HG03575 (cell line): ENCODE measurements around the gene CAMK2D.
"Not testable (repeated sequence)": the region's sequence is repeated elsewhere in the genome, so short reads cannot be mapped to it uniquely, and the experiment has no call there.

Source experiments
- ATAC-seq: cut with Tn5 transposase; IDR thresholded peaks from one replicate; pipeline ENCODE4 v1.9.1; 2021; ENCODE audit not compliant: unreplicated experiment, insufficient number of reproducible peaks, low FRiP score; ENCODE audit errors: extremely low read depth

The CAMK2D gene

DNA sequence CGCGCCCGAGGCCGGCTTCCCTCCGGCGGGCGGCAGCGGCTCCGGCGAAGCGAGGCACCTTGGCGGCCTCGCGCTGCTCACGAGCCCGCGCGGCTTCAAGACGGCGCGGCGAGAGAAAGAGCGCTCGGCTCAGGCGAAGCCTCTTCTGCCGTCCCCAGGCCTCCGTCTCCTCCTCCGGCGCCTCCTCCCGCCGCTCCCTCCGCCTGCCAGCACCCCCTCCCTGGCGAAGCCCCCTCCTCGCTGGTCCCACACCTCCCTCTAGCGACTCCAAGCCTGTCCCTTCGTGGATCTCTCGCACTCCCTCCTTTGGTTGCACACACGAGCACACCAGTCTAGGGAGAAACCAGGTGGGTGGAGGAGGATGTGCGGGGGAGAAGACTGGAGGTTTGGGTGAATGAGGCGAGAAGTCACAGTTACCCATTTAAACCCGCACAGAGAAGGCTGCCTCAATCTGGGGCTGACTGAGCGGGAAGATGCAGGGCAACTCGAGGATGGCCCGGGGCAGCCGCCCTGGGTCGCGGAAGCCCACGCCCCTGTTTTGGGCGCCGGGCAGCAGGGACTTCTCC lies at the start of gene CAMK2D:
Gene CAMK2D, minus strand, starts transcription at position 119 of the 566 bp plus-strand sequence. CDS start 670 bp downstream, outside the sequence.
- ATAC-seq = peak; percentile 26

DNA sequence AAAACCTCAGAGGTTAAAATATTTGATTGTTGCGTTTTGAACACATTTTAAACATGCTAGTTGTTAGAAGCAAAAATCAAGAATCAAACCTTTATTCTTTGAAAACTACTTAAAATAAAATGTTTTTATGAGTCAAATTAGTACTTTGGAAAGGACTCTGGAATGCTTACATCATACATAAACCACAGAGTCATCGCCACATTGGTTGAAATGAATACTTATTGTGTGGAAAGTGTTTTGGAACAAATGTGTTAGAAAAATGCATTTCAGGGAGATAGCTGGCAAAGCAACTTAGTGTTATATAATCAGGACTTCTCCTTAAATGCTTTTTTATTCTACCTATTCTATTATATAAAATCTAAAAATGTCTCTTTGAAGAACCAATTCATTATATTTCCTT lies 49.4 kb upstream of the CAMK2D start:
- ATAC-seq = no peak

DNA sequence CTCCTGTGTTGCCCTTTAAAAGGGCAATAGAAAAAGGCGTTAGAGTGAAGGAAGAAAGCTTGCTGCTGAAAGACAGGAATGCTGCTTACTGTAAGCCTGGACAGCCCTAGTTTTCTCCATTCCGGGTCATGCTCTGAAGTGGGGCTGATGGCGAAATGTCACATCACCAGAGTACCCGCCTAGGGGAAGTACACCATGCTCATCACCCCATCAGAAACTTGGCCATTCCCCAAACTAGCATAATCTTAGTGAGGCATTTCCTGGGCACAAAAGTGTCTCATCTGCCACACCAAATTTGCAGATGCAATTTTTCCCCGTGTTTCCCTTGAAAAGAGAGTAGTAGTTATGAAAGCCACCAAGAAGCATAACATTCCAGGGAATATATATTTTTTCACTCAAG lies 47.8 kb upstream of the CAMK2D start:
- ATAC-seq = no peak

DNA sequence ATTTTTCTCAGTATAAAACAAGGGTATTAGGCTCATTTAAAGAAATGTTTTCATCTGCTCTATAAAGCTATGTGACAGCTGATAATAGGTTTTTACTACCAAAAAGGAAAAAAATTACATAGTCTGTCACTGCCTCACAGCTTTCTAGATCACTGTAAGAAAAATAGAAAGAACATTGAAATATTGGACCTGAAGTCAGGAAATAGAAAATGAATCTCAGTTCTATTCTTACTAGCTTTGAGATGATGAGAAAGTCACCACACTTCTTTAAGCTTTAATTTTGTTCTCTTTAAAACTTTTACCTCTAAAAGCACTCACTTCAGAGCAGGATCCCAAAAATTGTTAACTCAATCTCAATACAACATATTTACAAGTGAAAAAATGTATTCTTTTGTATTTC lies 45.3 kb upstream of the CAMK2D start:
- ATAC-seq = no peak

DNA sequence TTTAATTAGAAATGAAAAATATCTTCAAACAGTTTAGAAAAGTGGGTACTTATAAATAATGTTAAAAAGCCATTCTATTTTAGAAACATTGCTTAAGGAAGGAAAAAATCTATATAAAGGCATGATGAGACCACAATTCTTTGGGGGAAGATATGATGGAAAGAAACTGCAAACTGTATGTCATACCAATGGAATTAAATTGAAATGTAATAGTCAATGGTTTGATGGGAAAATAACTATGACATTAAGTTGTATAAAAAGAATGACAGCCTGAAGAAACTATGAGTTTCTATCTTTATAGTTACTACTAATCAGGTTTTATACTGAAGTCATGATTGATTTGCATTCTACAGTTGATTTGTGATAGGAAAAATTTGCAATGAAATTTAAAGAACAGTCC lies 40.3 kb upstream of the CAMK2D start:
- no peak for ATAC-seq

DNA sequence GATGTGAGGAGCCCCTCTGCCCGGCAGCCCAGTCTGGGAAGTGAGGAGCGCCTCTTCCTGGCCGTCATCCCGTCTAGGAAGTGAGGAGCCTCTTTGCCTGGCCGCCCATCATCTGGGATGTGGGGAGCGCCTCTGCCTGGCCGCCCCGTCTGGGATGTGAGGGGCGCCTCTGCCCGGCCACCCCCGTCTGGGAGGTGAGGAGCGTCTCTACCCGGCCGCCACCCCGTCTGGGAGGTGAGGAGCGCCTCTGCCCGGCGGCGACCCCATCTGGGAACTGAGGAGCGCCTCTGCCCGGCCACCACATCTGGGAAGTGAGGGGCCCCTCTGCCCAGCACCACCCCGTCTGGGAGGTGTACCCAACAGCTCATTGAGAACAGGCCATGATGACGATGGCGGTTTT lies 34.8 kb upstream of the CAMK2D start:
- not testable (repeated sequence) for ATAC-seq

DNA sequence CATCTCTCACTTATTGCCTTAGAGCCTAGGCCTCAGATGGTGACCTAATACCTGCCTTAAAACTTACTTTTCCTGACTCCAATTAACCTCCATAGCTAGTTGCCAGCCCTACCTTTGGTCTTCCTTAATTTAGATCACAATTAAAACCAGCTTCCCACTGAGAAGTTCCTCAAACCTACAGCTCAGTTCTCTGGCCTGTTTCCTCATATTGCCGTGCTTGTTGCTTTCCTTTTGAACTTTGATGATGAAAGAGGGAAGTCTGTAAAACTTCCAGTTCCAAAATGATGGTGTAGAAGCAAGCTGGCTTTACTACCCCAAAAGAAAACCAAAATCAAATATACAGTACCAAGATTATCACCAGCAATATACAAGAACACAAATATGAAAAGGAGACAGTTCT lies 28.9 kb upstream of the CAMK2D start:
- ATAC-seq = no peak

DNA sequence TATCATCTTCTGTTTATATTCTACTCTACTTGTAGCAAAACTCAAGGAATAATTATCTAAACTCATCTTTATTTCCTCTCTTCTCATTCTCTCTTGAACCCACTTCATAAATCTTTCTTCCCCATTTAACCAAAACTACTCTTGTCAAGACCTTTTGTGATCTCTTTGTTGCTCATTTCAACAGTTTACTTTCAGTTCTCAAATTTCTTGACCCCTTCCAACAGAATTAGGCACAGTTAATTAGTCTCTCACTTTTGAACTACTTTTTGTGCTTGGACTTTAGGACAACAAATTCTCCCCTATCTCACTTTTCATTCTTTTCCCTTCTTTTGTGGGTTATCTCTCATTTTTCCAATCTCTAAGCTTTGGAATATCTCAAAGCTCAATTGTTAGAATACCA lies 27.4 kb upstream of the CAMK2D start:
- no peak for ATAC-seq

DNA sequence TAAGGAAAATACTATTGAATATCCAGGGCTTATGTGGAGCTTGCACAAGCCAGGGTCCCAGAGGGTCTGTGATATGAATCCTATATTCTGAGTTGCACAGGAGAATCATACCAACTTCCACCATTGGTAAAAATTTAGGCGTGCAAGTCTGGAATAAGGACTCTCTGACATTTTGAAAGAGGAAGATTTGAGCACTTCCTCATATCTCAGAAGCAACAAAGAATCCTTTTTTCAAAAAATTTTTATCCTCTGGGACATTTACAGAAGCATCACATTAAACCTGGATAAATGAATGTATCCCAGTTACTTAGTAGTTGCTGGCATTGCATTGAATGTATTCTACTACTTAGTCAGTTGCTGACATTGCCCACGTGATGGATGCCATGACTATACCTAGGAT lies 24.2 kb upstream of the CAMK2D start:
- no peak for ATAC-seq

DNA sequence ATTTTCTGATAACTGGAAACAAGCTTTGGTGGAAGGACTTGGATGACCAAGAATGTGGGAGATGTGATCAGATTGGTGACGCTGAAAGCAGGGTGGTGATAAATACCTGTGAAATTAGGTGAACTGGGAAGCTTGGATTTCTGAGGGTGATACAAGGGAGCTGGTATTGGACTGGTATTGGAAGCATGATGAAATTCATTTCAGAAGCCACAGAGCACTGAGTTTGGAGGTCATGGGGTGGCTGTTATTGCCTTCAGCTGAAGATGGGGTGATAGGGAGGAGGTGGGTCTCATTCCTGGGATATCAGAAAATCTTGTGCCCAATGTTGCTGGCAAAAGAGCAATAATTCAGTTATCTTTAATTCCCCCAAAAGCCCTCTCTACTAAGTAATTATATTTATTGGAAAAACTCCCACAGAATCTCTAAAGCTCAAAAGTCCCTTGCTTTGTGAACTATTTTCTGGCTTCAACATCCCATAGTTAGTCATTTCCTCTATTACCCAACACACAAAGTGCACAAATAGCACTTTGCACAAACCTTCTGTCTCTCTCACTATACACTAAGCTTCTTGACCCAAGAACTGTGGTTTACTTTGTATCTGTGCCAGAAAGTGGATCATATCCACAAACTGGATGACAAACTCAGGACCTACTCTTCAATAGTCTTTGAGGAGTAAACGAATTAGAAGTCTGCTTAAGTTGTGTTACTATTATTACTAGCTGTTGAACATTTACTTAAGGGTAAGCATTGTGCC lies 23.1 kb upstream of the CAMK2D start:
- no peak for ATAC-seq

DNA sequence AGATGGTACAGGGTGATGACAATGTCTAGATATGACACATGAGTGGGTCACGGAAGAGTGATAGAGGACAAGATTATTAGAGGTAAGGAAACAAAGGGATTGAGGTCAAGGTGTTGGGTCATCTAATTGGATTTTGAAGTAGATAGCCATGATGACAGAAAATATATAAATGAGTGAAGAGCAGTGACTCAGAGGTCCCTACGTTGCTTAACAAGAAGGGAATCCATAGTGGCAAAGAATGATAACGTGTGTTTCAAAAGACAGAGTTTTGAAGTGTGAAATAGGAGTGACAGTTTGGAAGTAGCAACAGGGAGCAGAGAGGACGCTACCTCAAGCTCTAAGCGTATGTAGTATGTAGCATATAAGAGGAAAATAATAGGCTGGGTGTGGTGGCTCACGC lies 22.2 kb upstream of the CAMK2D start:
- no peak for ATAC-seq

DNA sequence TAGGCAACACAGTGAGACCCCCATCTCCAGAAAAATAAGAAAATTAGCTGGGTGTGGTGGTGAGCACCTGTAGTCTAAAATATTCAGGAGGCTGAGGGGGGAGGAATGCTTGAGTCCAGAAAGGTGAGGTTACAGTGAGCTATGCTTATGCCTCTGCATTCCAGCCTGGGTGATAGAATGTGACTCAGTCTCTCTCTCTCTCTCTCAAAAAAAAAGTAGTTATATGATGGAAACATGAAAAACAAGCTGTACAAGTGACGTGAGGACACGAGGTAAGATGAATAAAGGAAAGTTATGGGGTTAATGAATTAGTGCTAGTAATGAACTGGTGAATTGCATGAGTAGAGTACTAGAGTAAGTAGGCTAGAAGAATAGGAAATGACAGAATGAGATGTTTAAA lies 21.8 kb upstream of the CAMK2D start:
- no peak for ATAC-seq

DNA sequence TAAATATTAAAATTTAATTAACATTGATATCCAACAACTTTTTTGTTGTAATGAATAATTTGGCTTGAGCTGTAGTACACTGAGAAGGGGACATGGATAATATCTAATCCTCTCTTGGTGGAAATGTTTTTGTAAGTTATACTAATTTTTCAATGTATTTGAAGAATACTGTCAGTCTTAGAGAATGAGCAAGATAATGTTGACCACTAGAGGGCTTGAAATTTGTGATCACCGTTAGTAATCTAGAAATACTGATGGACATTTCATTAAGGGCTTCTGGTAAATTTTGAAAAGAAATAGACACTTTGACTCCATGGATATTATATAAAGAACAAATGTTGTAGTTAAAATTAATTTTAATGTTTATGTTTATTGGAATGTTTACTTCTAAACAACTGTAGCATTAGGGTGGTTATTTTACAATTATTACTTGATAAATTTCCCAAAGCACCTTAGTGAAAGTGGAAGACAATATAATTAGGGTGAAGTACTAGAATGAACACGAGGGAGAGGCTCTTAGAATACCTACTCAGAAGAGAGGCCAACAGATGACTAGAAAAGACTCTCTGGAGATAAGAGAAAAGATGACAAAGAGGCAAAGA lies 20.0 kb upstream of the CAMK2D start:
- ATAC-seq = no peak

DNA sequence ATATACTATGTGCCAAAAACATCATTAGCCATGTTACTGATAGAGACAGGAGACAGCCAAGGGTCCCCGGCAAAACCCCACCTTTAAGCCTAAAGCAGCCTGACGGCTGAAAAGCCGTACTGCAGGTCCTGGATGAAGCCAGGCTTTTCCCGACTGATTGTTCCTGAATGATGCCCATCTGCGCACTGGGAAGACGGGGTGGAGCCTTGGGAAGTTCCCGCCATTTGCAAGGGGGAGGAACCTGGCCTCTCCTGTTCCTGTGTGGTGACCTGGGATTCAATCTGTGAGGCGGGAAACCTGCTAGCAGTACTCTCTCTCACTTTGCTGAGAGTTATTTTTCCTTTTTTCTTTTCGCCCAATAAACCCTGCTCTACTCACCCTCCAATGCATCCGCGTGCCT lies 15.1 kb upstream of the CAMK2D start:
- no peak for ATAC-seq

DNA sequence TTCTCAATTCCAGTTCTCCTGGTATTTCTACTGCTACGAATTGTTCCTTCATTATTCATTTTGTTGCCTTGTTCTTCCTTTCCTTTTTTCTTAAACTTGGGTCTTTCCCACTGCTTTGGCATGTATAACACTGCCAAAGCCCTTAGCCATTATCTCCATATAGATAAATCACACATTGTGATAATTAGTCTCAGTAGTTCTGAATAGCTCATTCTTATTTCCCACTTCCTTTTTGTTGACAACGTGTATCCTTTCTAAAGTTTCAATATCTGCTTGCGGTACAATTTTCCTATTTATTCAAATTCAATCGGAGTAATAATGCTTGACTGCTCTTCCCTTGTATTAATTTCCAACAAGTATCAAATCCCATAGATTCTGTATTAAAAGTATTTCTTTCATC lies 14.5 kb upstream of the CAMK2D start:
- no peak for ATAC-seq

DNA sequence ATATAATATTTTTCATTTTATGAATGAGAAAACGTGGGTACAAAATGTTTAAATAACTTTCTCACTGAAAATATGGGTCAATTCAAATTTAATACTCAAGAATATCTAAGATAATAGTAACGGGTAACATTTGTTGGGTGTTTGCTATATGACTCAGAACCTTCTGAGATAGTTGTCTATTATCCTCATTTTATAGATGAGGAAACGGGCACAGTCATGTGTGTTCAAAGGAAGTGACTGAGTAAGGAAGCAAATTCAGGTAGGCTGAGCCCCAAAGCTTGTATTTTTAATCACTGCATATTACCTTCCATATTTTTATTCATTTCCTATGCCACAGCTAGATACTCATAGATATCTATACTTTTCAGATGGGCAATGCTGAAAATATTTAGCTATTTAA lies 12.2 kb upstream of the CAMK2D start:
- no peak for ATAC-seq

DNA sequence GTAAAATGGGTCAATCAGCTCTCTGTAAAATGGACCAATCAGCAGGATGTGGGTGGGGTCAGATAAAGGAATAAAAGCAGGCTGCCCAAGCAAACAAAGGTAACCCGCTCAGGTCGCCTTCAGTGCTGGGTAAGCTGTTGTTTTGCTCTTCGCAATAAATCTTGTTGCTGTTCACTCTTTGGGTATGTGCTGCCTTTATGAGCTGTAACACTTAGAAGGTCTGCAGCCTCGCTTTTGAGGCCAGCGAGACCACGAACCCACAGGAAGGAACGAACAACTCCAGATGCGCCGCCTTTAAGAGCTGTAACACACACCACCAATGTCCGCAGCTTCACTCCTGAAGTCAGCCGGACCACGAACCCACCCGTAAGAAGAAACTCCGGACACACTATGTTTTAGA lies 11.5 kb upstream of the CAMK2D start:
- no peak for ATAC-seq

DNA sequence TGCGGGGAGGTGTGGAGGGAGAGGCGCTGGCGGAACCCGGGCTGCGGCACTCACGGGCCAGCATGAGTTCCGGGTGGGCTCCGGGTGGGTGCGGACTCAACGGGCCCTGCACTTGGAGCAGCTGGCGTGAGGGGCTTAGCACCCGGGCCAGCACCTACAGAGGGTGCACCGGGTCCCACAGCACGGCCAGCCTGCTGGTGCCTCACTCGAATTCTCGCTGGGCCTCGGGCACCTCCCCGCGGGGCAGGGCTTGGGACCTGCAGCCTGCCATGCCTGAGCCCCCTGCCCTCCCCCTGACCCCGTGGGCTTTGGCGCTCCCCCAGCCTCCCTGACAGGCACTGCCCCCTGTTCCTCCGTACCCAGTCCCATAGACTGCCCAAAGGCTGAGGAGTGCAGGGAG lies 10.8 kb upstream of the CAMK2D start:
- ATAC-seq = no peak

DNA sequence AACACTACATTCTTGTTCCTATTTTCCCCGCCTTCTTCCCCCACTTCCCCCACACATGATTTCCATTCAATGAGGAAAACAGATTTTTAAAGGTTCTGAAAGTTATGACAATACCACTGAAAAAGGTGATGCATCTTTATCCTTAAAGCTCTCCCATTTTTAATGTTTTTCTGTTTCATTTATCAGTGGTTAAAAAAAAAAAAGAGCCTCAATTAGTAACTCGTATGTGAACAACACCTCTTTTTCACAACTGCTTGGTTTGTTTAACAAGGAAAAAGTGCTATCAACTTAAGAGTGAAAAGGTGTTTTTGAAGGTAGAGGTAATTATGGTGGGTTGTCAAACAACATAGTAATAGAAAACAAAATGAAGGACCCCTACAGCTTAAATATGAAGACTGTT lies 8.2 kb upstream of the CAMK2D start:
- ATAC-seq = no peak

DNA sequence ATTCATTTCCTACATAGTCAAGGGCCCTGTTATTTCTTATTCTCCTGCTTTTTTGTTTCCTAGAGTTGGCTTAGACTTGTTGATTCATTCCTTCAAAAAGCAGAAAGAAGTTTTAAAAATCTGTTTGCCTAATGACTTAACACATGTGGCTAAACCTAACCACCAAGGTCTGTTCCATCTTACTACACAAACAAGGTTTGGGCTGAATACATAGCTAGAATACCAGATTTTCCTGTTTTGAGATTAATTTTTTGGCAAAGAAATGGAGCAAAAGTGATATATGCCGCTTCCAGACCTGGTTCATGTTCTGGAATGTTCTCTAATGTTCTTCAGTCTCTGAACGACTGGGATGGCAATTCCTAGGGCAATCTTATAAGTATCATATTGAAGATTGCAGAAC lies 7.4 kb upstream of the CAMK2D start:
- ATAC-seq = no peak

DNA sequence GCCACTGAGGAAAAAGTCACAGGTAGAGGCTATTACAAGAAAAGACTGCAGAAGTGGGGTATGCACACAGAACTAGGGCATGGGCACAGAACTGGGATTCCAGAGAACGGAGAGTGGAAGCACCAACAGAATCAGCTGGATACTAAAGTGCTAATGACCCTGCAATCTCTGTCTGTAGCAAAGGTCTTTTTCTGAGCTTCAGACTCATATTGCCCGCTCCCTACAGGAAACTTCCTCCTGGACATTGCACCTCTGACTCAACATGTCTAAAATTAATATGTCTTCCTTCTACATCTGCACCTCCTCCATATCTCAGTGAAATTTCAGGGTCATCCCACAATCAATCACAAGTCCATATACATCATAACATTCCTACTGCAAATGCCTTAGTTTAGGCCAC lies 5.3 kb upstream of the CAMK2D start:
- no peak for ATAC-seq
